ENCODE data around the gene PIAS4. TPM values are rescaled to one million over a fixed set of nuclear protein-coding genes. Genes with fewer than 3 reads are reported as not detected.

Gene PIAS4
- total and polyA plus RNA-seq, 2 of the 13 experiments (the other 11 are each of a cell fraction or from before 2014, with no cell fraction given), result 9.0 to 20.1 TPM

DNA sequence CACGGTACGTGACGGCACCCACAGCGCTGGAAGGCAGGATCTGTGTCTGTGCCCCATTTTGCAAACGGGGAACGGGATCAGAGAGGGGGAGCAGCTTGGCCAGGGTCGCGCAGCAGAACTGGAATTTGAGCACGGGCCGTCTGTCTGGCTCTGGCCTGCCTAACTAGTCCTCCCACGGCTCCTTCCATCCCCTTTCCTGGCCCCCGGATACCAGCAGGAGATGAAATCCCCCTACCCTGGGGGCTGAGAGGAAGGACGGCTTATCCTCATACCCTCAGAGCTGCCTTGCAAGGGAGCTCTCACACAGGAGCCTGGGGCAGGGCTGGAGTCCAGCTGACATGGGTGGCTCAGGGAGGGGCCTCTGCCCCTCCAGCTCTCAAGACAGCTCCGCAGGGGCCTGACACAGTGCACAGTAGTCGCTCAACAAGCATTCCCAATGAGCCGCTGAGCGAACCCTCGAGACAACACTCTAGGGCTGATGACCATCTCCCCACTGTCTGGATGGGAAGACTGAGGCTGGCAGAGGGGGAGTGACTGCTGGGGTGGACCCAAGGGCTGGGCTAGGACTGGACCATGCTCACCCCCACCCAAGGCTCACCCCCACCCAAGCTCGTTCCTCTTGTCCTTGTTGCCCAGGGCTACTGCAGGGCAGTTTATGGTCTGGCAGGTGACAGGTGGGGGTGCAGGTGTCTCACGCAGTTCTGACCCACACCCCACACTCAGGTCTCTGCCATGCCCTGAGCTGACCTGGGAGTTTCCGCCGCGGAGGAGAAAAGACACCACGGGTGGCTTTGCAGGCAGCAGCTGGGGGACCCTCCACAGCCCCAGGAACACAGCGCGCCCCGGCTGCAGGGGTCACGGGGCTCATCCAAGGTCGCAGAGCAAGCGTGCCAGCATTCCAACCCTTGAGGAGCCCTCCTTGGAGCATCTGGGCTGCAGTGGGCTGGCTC is 55.2 kb downstream of the PIAS4 start:
- Histone ChIP-seq H3K4me2 (ENCODE audit: low read depth, low read length) (peak overlapping the region; percentile 85), H2AFZ (ENCODE audit: low read length) (no peak overlapping the region), H4K20me1 (ENCODE audit: insufficient read depth, low read length) (peaks cover 49% of the 10 kb centered on the region), H3K27ac (ENCODE audit: extremely low read length, insufficient read depth, low read length) (peak overlapping the region; percentile 94), H3K27me3 (ENCODE audit: control insufficient read depth in 1 of 2, insufficient read depth in 2 of 2, low read length in 2 of 2) (no peaks in the 10 kb centered on the region), H3K4me3 (replicated peaks in 1 of 3; ENCODE audit: insufficient read depth in 1 of 3, low read depth in 2 of 3, low read length in 3 of 3) (peak overlapping the region in 2 of 3 experiments; percentile 84 to 91; a peak in 5 of 6 replicates), H3K4me1 (ENCODE audit: insufficient read depth, low read length) (peaks cover 62% of the 10 kb centered on the region), H3K79me2 (ENCODE audit: insufficient read depth, low read length) (peaks cover 66% of the 10 kb centered on the region), H3K9ac (ENCODE audit: insufficient read depth, low read depth, low read length) (peak overlapping the region; percentile 88; the same call in 1 of the 2 replicates), H3K9me3 (ENCODE audit: low read length) (no peaks in the 10 kb centered on the region), H3K36me3 (replicated peaks in 1 of 2; ENCODE audit: control insufficient read depth in 1 of 2, insufficient read depth in 2 of 2, low read length in 2 of 2) (peaks cover 5 to 15% of the 10 kb centered on the region in 2 experiments)
- DNase-seq (ENCODE audit: low spot score), result no peak
- WGBS (ENCODE audit: low lambda C conversion rate), result 86% methylated on average over 11 of the region's 30 CpGs
- CTCF ChIA-PET (ENCODE audit: low intra/inter-chr PET ratio, low total read pairs), result no interaction called here
- in situ Hi-C loops (cut with HindIII; ENCODE audit: extremely low pct_ligation_motif_present, low pct_unique_long_range_greater_than_20kb) (no loop called here), intact Hi-C loops (cut with micrococcal nuclease; ENCODE audit: unreplicated experiment) (no loop called here)
- no peak for ATAC-seq
- no peak for FAIRE-seq
- no TSS peak for BruUV-seq (replicated peaks)
- POLR2A ChIA-PET, result interaction anchor here (1.1 to 2.0 kb wide), 3 partner anchors 11 to 79 kb away, joined by 4 to 8 read pairs (median 7); no protein-coding TSS in a partner anchor
- TF ChIP-seq KAT2B (IDR thresholded peaks at IDR 0.05; ENCODE audit: borderline replicate concordance, low read depth, low read length) (no peak), ZNF768 (CRISPR knock-in tag; IDR thresholded peaks at IDR 0.05) (peak; percentile 92), ZNF143 (CRISPR knock-in tag; IDR thresholded peaks at IDR 0.05) (no peak), ZNF83 (CRISPR knock-in tag; IDR thresholded peaks at IDR 0.05; ENCODE audit: borderline replicate concordance) (no peak), ARNTL (CRISPR knock-in tag; IDR thresholded peaks at IDR 0.05) (no peak), POLR2G (IDR thresholded peaks at IDR 0.05; ENCODE audit: low read depth, low read length) (peak; percentile 30; the same call in 1 of the 2 replicates), ZNF552 (CRISPR knock-in tag; IDR thresholded peaks at IDR 0.05; ENCODE audit: borderline replicate concordance) (no peak), ZC3H13 (CRISPR knock-in tag; IDR thresholded peaks at IDR 0.05) (0 out of 2 replicates have a peak, but pooled peaks have one; percentile 30), ZSCAN12 (CRISPR knock-in tag; IDR thresholded peaks at IDR 0.05) (no peak), YY1 (IDR thresholded peaks at IDR 0.05; ENCODE audit: insufficient read depth, insufficient replicate concordance, low read depth, low read length) (no peak), SAFB2 (CRISPR knock-in tag; IDR thresholded peaks at IDR 0.05; ENCODE audit: borderline replicate concordance, low read depth) (0 out of 2 replicates have a peak, but pooled peaks have one; percentile 18), ZNF121 (CRISPR knock-in tag; IDR thresholded peaks at IDR 0.05) (no peak), ZSCAN21 (CRISPR knock-in tag; IDR thresholded peaks at IDR 0.05; ENCODE audit: borderline replicate concordance) (no peak), ZNF432 (CRISPR knock-in tag; IDR thresholded peaks at IDR 0.05; ENCODE audit: borderline replicate concordance) (no peak), FOXA3 (CRISPR knock-in tag; IDR thresholded peaks at IDR 0.05) (no peak), ZMYM3 (CRISPR knock-in tag; IDR thresholded peaks at IDR 0.05) (peak; percentile 95), KDM1A (CRISPR knock-in tag; IDR thresholded peaks at IDR 0.05) (peak; percentile 82), RXRA (CRISPR knock-in tag; IDR thresholded peaks at IDR 0.05) (peak; percentile 29; the same call in 1 of the 2 replicates), NFATC3 (CRISPR knock-in tag; IDR thresholded peaks at IDR 0.05) (no peak), ZNF878 (CRISPR knock-in tag; IDR thresholded peaks at IDR 0.05) (no peak), ZFP62 (CRISPR knock-in tag; IDR thresholded peaks at IDR 0.05) (no peak), KAT7 (CRISPR knock-in tag; IDR thresholded peaks at IDR 0.05; ENCODE audit: borderline replicate concordance) (0 out of 2 replicates have a peak, but pooled peaks have one; percentile 9)
- TF ChIP-seq, protein P1, sequence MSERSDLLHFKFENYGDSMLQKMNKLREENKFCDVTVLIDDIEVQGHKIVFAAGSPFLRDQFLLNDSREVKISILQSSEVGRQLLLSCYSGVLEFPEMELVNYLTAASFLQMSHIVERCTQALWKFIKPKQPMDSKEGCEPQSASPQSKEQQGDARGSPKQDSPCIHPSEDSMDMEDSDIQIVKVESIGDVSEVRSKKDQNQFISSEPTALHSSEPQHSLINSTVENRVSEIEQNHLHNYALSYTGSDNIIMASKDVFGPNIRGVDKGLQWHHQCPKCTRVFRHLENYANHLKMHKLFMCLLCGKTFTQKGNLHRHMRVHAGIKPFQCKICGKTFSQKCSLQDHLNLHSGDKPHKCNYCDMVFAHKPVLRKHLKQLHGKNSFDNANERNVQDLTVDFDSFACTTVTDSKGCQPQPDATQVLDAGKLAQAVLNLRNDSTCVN (CRISPR knock-in tag; IDR thresholded peaks at IDR 0.05; ENCODE audit: borderline replicate concordance), result no peak
- TF ChIP-seq, protein P2, sequence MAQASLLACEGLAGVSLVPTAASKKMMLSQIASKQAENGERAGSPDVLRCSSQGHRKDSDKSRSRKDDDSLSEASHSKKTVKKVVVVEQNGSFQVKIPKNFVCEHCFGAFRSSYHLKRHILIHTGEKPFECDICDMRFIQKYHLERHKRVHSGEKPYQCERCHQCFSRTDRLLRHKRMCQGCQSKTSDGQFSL (CRISPR knock-in tag; IDR thresholded peaks at IDR 0.05), result no peak

All from HepG2 (cell line).